ENCODE measurements around the gene RAB1A.
"Not testable (repeated sequence)": the region's sequence is repeated elsewhere in the genome, so short reads cannot be mapped to it uniquely, and the experiment has no call there.

The RAB1A gene

GRCh38 chr2:65136253-65136652 is 6.3 kb upstream of the RAB1A start:
- no peak for DNase-seq (ENCODE audit: low read depth in 2 of 2)

GRCh38 chr2:65134158-65134557 is 4.3 kb upstream of the RAB1A start:
- no peak for DNase-seq (ENCODE audit: low read depth in 2 of 2)

GRCh38 chr2:65133626-65134025 is 3.7 kb upstream of the RAB1A start:
- no peak for DNase-seq (ENCODE audit: low read depth in 2 of 2)

DNA sequence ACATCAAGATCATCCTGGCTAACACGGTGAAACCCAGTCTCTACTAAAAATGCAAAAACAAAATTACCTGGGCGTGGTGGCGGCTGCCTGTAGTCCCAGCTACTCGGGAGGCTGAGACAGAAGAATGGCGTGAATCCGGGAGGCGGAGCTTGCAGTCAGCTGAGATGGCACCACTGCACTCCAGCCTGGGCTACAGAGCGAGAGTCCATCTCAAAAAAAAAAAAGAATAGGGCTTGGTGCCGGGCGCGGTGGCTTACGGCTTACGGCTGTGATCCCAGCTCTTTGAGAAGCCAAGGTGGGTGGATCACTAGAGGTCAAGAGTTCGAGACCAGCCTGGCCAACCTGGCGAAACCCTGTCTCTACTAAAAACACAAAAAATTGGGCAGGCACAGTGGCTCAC is 3.0 kb upstream of the RAB1A start:
- DNase-seq (ENCODE audit: low read depth in 2 of 2) = not testable (repeated sequence)

DNA sequence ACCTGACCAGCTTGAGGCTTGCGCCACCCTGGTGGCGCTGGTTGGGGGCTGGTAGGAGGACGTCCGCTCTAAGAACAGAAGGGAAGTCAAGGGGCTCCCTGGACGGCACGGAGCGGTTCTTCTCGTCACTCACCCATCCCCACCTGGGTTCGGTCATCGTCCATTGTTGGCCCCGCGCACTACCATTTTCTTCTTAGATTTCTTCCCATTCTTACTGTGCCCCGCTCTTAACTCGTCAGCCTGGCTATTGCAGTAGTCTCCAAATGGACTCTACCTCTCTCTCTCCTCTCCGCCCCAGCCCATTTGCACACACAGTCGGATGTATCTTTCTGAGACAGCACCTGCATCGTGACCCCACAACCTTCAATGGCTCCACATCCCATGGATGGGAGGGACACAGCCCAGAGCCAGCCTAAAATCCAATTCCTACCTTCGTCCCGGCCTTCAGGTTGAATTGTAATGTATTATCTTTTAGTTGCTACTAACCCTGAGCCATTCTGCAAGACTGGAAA is 814 bp upstream of the RAB1A start:
- peak in 1 of 2 donors; percentile 2 for DNase-seq (ENCODE audit: low read depth in 2 of 2)

DNA sequence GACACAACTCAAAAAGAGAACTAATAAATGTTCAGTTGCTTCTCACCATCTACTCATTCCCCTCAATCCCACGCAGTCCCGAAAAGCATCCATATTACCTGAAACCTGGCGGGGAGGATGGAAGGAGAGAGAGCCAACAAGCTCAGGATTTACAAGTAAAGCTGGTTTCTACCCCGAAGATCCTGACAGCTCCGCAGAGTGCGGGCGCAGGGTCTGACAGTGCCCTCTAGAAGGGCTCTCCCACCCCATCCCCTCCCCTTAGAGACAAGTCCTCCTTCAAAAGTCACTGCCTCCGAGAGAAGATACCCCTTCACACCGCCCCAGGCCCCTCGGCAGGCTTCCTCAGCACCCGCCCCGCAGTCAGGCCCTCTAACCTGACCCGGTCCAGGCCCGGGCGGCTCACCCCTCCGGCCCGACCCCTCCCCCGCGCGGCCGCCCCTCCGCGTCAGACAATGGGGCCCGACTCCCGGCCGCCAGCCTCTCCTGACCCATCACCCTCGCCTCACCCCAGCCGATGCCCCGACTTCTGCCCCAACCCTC is 550 bp downstream of the RAB1A start:
- DNase-seq (ENCODE audit: low read depth in 2 of 2) = peak; percentile 2 to 12

DNA sequence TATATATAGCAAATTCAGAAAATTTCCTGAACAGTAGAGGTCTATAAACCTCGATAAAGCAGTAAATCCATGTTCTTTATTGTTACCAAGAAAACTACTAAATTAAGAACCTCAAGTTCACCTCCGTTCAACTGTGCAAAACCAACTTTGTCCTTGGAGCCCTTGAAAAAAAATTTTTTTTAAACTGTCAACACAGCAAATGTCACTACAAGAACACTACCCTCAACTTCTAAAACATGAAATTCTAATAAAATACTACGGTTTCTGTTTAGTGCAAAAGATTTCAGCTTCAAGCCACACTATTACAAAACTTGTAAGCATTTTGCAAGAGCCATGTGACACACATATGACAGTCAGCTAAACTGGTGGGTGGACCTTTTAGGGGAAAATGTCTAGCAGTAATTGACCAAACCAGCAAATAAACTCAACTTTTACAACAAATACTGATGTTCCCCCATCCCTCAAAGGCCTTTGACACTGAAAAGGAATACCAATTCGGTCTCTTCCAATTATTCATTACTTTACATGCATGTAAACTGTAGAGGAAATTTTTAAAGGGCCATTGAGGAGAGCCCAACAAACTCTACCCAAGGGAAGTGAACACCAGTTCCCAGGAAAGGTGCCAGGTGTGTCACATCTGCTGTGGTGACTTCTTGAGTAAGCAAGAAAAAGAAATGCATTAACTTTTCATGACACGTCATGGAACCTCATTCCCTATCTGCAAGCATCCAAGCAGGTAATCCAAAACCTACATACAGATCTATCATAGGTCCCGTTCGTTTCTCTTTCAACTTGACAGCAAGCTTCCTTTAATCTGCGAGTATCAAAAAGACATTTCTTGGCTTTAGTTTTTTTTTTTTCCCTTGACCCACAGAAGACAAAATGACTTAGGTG is 1.4 kb downstream of the RAB1A start:
- no peak for DNase-seq (ENCODE audit: low read depth in 2 of 2)

DNA sequence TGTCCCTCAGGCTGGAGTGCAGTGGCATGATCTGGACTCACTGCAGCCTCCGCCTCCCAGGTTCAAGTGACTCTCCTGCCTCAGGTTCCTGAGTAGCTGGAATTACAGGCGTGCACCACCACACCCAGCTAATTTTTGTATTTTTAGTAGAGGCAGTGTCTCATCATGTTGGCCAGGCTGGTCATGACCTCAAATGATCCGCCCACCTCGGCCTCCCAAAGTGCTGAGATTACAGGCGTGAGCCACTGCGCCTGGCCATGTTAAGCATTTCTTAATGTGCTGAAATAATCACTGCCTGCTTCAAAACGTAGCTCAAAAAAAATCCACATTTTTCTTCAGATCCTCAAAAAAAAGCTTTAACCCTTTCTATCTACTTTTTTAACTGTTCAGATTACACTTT is 4.4 kb downstream of the RAB1A start:
- DNase-seq (ENCODE audit: low read depth in 2 of 2) = not testable (repeated sequence)

GRCh38 chr2:65122313-65122712 is 7.6 kb downstream of the RAB1A start:
- DNase-seq (ENCODE audit: low read depth in 2 of 2) = no peak

GRCh38 chr2:65120990-65121693 is 8.8 kb downstream of the RAB1A start:
- no peak for DNase-seq (ENCODE audit: low read depth in 2 of 2)

GRCh38 chr2:65116645-65117044 is 13.3 kb downstream of the RAB1A start:
- DNase-seq (ENCODE audit: low read depth in 2 of 2) = no peak

DNA sequence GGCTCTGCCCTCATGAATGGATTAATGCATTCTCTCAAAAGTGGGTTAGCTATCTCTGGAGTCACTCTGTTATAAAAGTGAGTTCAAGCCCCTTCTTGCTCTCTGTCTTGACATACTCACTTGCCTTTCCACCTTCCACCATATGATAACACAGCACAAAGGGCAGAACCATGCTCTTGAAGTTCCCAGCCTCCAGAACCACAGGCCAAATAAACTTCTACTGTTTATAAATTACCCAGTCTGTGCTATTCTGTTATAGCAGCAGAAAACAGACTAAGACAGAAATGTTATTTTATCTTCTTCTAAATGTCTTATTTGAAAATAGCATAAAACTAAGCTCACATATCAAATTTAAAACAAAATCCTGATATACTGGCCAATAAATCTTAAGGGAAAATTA is 15.0 kb downstream of the RAB1A start:
- no peak for DNase-seq (ENCODE audit: low read depth in 2 of 2)

GRCh38 chr2:65113816-65114215 is 16.1 kb downstream of the RAB1A start:
- no peak for DNase-seq (ENCODE audit: low read depth in 2 of 2)

- DNase-seq (ENCODE audit: low read depth in 2 of 2) = no peak
Observed at GRCh38 chr2:65113229-65113628, 16.7 kb downstream of the RAB1A start.

- DNase-seq (ENCODE audit: low read depth in 2 of 2) = no peak
Observed at GRCh38 chr2:65112633-65113032, 17.3 kb downstream of the RAB1A start.

DNA sequence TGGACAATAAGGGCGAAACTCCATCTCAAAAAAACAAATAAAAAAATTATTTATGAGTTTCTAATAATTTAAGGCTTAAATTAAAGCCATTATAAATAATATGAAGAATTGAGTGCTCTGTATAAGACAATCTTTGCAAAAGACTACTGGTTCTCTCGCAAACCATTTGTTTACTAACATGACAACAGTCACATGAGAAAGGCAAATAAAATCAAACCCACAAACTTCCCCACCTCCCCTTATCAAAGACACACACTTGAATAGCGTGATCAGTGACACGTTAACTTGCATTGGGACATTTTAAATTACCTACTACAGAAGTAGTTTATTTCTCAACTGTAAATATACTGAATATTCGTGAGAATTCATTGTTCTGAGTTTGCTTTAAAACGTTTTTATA is 21.1 kb downstream of the RAB1A start:
- no peak for DNase-seq (ENCODE audit: low read depth in 2 of 2)

- DNase-seq (ENCODE audit: low read depth in 2 of 2) = no peak
Observed at GRCh38 chr2:65107530-65107929, 22.4 kb downstream of the RAB1A start.

- DNase-seq (ENCODE audit: low read depth in 2 of 2) = no peak
Observed at GRCh38 chr2:65103013-65103715, 26.7 kb downstream of the RAB1A start.

DNA sequence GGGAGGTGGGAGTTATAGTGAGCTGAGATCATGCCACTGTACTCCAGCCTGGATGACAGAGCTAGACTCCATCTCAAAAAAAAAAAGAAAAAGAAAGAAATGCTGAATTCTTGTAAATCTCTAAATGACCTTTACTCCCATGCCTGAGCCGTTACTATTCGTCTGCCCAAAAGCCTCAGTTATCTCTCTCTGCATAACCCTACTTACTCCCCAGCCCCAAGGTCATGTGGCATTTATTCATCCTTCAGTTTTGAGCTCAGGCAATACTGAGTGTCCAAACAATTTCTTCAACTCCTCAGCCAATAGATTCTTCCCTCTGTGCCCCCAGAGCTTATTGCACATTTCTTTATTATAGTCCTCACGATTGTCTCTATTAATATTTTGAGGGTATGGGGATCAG is 28.8 kb downstream of the RAB1A start:
- no peak for DNase-seq (ENCODE audit: low read depth in 2 of 2)

DNA sequence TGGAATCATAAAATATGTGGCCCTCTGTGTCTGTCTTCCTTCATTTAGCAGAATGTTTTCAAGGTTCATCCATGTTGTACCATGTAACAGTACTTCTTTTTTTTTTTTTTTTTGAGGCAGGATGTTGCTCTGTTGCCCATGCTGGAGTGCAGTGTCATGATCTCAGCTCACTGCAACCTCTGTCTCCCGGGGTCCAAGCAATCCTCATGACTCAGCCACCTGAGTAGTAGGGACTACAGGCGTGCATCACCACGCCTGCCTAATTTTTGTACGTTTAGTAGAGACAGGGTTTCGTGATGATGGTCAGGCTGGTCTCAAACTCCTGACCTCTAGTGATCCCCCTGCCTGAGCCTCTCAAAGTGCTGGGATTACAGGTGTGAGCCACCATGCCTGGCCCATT is 31.2 kb downstream of the RAB1A start:
- no peak for DNase-seq (ENCODE audit: low read depth in 2 of 2)

- DNase-seq (ENCODE audit: low read depth in 2 of 2) = no peak
Observed at GRCh38 chr2:65097844-65098243, 32.1 kb downstream of the RAB1A start.

DNA sequence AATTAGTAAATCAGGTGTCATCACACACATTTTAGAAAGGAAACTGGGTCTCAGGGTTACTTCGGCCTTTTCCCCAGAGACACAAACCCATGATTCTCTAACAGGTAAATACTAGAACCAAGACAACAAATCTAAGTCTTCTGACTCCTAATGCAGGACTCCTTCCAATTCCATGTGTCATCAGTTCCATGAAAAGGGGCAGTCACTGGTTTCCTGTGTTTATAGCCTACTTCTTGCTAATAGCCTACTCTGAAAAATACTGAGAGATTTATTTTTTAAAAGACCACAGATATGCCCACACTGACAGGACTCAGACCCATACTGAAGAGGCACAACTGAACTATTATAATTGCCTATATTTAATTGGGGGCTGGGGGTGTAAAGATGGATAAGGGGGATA is 33.0 kb downstream of the RAB1A start:
- no peak for DNase-seq (ENCODE audit: low read depth in 2 of 2)

Data from stimulated activated CD8-positive, alpha-beta memory T cell treated with anti-CD3 and anti-CD28 coated beads, Interleukin-15, amount 100 ng/mL, for 48 hours (primary cell).